Measurements from ENCODE around the gene TOM1L2. TPM values are rescaled to one million over a fixed set of nuclear protein-coding genes. Genes with fewer than 3 reads are reported as not detected.

Gene TOM1L2
- total RNA-seq, 1 donor from 2014 or later: 18.3 TPM

DNA sequence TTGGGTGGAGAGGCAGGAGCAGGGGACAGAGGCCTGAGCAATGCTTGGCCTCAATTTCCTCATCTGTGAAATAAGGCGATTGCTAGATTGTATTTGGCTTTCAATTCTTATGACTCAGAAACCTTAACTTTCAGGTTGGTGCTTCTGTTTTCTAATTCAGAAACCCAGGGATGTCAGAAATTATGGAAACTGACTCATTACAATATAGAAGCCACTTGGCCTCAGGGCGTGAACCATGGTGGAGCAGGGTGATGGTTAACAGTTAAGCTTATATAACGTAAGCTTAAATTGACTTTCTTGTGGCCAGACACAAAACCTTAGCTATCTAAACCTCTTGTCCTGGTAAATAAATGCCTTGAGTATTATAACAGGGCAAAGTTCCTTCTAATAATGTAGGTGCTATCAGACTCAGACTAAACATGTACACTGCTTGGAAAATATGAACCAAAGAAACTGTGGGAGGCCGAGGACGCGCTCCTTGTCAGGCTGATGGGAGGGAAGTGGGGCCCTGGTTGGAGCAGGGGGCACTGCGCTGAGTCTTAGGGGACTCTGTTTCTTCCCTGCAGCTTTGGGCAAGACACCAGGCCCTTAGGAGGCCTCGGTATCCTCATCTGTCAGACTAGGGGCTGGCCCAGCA is 118.3 kb downstream of the TOM1L2 start:
- Mint-ChIP-seq H3K4me3 (no peak overlapping the region), H3K27me3 (no peaks in the 10 kb centered on the region), H3K9me3 (no peaks in the 10 kb centered on the region), H3K27ac (no peak overlapping the region), H3K4me1 (peaks cover 26% of the 10 kb centered on the region), H3K36me3 (ENCODE audit: low read depth) (no peaks in the 10 kb centered on the region)
- no peak for DNase-seq
- POLR2A ChIA-PET: no interaction called here
- TF ChIP-seq, protein P1, sequence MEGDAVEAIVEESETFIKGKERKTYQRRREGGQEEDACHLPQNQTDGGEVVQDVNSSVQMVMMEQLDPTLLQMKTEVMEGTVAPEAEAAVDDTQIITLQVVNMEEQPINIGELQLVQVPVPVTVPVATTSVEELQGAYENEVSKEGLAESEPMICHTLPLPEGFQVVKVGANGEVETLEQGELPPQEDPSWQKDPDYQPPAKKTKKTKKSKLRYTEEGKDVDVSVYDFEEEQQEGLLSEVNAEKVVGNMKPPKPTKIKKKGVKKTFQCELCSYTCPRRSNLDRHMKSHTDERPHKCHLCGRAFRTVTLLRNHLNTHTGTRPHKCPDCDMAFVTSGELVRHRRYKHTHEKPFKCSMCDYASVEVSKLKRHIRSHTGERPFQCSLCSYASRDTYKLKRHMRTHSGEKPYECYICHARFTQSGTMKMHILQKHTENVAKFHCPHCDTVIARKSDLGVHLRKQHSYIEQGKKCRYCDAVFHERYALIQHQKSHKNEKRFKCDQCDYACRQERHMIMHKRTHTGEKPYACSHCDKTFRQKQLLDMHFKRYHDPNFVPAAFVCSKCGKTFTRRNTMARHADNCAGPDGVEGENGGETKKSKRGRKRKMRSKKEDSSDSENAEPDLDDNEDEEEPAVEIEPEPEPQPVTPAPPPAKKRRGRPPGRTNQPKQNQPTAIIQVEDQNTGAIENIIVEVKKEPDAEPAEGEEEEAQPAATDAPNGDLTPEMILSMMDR (IDR thresholded peaks at IDR 0.05): no peak
- CTCF ChIA-PET: interaction anchor here (0.8 to 10.1 kb wide), 2 partner anchors 40 to 65 kb away, joined by 3 to 76 read pairs; no protein-coding TSS in a partner anchor
- intact Hi-C loops (cut with micrococcal nuclease): no loop called here
- ATAC-seq (ENCODE audit: low read depth): no peak

DNA sequence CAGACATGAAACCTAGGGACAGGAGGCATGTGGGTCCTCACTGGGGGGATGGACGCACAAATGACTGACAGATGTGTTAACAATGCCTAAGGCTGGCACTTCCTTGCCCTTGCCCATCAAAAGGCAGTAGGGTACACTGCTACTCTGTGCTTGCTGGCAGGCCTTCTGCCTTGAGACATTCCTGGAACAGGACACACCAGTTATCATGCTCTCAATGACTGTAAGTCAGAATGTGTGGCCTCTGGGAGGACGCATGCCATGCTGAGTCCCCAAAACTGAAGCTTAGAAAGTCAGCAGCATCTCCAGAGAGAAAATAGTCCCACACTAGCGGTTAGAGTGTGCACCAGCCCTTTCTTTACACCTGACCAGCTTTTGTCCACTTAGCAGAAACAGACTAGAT is 119.3 kb downstream of the TOM1L2 start:
- no peaks in the 10 kb centered on the region for H3K36me3 Mint-ChIP-seq (ENCODE audit: low read depth)
- CTCF ChIA-PET: no interaction called here
- no peak for ATAC-seq (ENCODE audit: low read depth)
- no peaks in the 10 kb centered on the region for H3K9me3 Mint-ChIP-seq
- TF ChIP-seq, protein P1 (IDR thresholded peaks at IDR 0.05): no peak
- H3K4me1 Mint-ChIP-seq: peaks cover 35% of the 10 kb centered on the region
- intact Hi-C loops (cut with micrococcal nuclease): no loop called here
- DNase-seq: no peak
- no peaks in the 10 kb centered on the region for H3K27me3 Mint-ChIP-seq
- POLR2A ChIA-PET: no interaction called here
- no peak overlapping the region for H3K4me3 Mint-ChIP-seq
- H3K27ac Mint-ChIP-seq: no peak overlapping the region

DNA sequence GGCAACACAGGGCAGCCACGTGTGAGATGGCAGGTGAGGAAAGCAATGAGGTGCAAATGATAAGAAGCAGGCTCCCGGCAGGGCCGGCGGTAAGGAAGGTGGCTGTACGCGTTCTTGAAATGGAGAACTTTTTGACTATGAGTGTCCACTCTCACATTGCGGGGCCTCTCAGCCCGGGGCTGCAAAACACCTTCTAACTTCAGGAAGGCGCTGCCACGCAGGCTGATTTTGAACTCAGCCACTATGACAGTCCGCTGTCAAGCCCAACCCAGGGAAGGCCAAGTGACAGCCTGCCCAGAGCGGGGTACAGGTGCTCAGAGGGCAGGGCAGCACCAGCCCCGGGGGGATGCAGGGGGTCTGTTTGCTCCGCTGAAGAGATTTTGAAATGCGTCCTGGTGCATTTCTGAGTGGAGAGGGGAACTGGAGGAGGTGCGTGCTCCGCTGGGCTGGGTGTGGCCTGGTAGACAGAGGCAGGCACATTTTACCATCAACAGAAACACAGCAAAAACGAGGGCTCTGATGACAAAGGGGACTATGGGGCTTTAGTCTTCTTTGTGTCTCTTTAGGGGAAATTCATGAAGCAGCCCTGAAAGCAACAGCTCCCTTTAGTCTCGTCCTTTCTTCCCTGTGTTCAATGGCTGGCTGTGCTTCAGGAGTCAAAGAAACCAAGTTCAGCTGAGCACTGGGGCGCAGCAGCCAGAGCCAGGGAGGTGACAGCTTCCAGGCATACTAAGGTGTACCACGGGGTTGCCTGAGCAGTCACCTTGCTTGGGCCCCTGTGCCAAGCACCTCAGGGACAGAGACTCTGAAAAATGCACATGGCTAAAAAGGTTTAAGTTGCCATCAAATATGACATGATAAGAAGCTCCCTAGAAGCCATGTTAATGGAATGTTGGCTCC is 120.8 kb downstream of the TOM1L2 start:
- intact Hi-C loops (cut with micrococcal nuclease): no loop called here

DNA sequence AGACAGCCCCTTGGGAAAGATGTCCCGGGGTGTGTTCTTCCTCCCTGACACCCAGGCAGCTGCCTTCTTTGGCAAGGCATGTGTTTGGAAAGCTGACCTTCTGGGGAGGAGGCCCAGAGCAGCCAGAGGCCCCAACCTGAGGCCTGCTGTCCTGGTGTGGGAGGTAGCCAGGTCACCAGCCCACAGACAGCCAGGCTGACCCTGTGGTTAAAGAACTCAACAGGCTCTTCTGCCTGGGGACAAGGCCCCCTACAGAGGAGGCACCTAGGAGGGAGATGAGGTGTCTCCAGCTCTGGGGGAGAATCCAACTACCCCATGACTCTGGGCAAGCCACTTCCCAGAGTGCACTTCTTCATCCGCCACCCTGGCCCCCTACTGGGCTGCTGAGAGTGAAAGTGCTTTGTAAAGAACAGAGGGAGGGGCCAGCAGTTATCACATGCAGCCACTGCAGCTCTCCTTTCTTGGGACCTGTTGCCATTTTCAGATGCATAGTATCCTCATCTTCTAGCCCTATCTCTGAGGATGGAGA is 122.3 kb downstream of the TOM1L2 start:
- ChIA-PET POLR2A (interaction anchor here (0.6 to 1.9 kb wide), 5 partner anchors 9 to 860 kb away, joined by 3 to 9 read pairs (median 7); no protein-coding TSS in a partner anchor), CTCF (interaction anchor here (0.8 to 1.4 kb wide), 4 partner anchors 10 to 38 kb away, joined by 3 to 5 read pairs (median 4); partner anchors contain the start of gene SREBF1)
- Mint-ChIP-seq H3K4me1 (peaks cover 35% of the 10 kb centered on the region), H3K4me3 (no peak overlapping the region), H3K9me3 (no peaks in the 10 kb centered on the region), H3K36me3 (ENCODE audit: low read depth) (peaks cover 3% of the 10 kb centered on the region), H3K27ac (peak overlapping the region; percentile 24), H3K27me3 (no peaks in the 10 kb centered on the region)
- DNase-seq (no peak), ATAC-seq (ENCODE audit: low read depth) (peak; percentile 88)
- TF ChIP-seq, protein P1 (IDR thresholded peaks at IDR 0.05): no peak
- intact Hi-C loops (cut with micrococcal nuclease): loop anchor here (1.0 kb wide), 1 partner anchor 10 kb away; no protein-coding TSS in a partner anchor

More for the DNA sequence above, 120.8 kb downstream of the TOM1L2 start:
- Mint-ChIP-seq H3K9me3 (no peaks in the 10 kb centered on the region), H3K36me3 (ENCODE audit: low read depth) (peaks cover 3% of the 10 kb centered on the region), H3K27ac (no peak overlapping the region), H3K4me3 (no peak overlapping the region), H3K4me1 (peaks cover 35% of the 10 kb centered on the region), H3K27me3 (no peaks in the 10 kb centered on the region)
- TF ChIP-seq, protein P1 (IDR thresholded peaks at IDR 0.05): no peak
- DNase-seq (no peak), ATAC-seq (ENCODE audit: low read depth) (no peak)
- ChIA-PET CTCF (interaction anchor here (1.0 to 1.1 kb wide), 2 partner anchors 9 to 68 kb away, joined by 3 to 4 read pairs; no protein-coding TSS in a partner anchor), POLR2A (interaction anchor here (1.6 kb wide), 1 partner anchor 169 kb away, joined by 7 read pairs; no protein-coding TSS in a partner anchor)

All from activated B cell treated with CpG ODN at 0.5 μM for 24 hours (primary cell).